Spinal cord (tissue), 10 donors: ENCODE results near the gene KRT83. TPM values are rescaled to one million over a fixed set of nuclear protein-coding genes. Genes with fewer than 3 reads are reported as not detected.

Source experiments
- DNase-seq, 6 donors: peaks; one replicate each; pipeline versions ENCODE4 v3.0.0 to v3.0.0-alpha.2; 2013 to 2015; ENCODE audit warnings: low spot score in 6 of 6, low read depth in 4 of 6
- H3K27ac ChIP-seq: one replicate; pipeline ENCODE4 v1.5.1; 2013; ENCODE audit warnings: low read depth, low read length, control low read depth
- H3K27me3 ChIP-seq: one replicate; pipeline ENCODE4 v1.6.1; 2013; ENCODE audit warnings: low read length; ENCODE audit not compliant: control insufficient read depth, insufficient read depth
- H3K36me3 ChIP-seq: one replicate; pipeline ENCODE4 v1.6.1; 2013; ENCODE audit warnings: low read length; ENCODE audit not compliant: control insufficient read depth, insufficient read depth
- H3K4me1 ChIP-seq: one replicate; pipeline ENCODE4 v1.6.1; 2013; ENCODE audit warnings: low read length; ENCODE audit not compliant: control insufficient read depth, insufficient read depth
- H3K4me3 ChIP-seq: one replicate; pipeline ENCODE4 v1.5.1; 2013; ENCODE audit warnings: low read depth, low read length, control low read depth
- H3K9me3 ChIP-seq: one replicate; pipeline ENCODE4 v1.6.1; 2013; ENCODE audit warnings: low read length; ENCODE audit not compliant: control insufficient read depth, insufficient read depth
- WGBS: methylation state at CpG from one replicate; pipeline ENCODE4 v1.1.5; 2013; ENCODE audit warnings: missing lambda C conversion rate; ENCODE audit not compliant: insufficient coverage; 5-methylcytosine and 5-hydroxymethylcytosine counted together
- polyA plus RNA-seq, 2 donors: library from polyadenylated mRNA; unstranded; fragments of 120-200 nt; gene quantifications; one replicate each; pipeline ENCODE4 v1.2.1, GENCODE V29; 2013; ENCODE audit not compliant: insufficient read length in 2 of 2
- total RNA-seq, 2 donors: library from RNA; depleted of rRNA in 1 of 2; stranded (reverse); fragments of 120-200 nt in 1 of 2; fragments of >200 nt in 1 of 2; gene quantifications; one replicate each; pipeline versions ENCODE4 v1.2.3 to v1.2.4, GENCODE V29; 2013 to 2014
- donor health status: healthy.

Gene KRT83
- total and polyA plus RNA-seq, 4 donors: not detected

- no peaks in the 10 kb centered on the region for H3K27me3 ChIP-seq
- WGBS: no CpG with 5 or more reads among the region's 5 CpGs
- peak in 3 of 6 donors; percentile 42 to 90 (median 81) for DNase-seq
- H3K4me3 ChIP-seq: no peak overlapping the region
- no peaks in the 10 kb centered on the region for H3K9me3 ChIP-seq
- H3K4me1 ChIP-seq: peaks cover 18% of the 10 kb centered on the region
- H3K27ac ChIP-seq: no peak overlapping the region
- H3K36me3 ChIP-seq: no peaks in the 10 kb centered on the region
Measured at GRCh38 chr12:52354200-52354599, 33.0 kb upstream of the KRT83 start.

DNA sequence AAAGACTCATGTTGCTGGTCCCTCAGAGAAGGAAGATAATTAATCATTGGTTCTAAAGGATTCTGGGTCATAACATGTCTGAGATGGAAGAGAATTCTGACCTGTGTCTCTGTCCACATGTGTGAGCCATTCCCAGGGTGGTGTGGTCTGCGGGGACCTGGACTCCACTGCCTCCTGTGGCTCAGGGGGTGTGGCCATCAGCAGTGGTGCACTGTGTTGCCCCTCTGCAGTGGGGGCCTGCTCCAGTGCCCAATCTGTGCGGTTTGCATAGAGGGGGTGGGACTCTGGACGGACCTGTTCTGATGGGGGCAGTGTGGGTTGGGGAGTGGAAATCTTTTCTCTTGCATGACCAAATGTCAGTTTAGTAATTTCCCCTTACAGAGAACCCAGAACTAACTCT lies 32.6 kb upstream of the KRT83 start:
- 47% methylated on average over 1 of the region's 3 CpGs for WGBS
- DNase-seq: no peak
- H3K27me3 ChIP-seq: no peaks in the 10 kb centered on the region
- H3K4me1 ChIP-seq: peaks cover 18% of the 10 kb centered on the region
- no peaks in the 10 kb centered on the region for H3K36me3 ChIP-seq
- H3K4me3 ChIP-seq: no peak overlapping the region
- H3K27ac ChIP-seq: no peak overlapping the region
- no peaks in the 10 kb centered on the region for H3K9me3 ChIP-seq

DNA sequence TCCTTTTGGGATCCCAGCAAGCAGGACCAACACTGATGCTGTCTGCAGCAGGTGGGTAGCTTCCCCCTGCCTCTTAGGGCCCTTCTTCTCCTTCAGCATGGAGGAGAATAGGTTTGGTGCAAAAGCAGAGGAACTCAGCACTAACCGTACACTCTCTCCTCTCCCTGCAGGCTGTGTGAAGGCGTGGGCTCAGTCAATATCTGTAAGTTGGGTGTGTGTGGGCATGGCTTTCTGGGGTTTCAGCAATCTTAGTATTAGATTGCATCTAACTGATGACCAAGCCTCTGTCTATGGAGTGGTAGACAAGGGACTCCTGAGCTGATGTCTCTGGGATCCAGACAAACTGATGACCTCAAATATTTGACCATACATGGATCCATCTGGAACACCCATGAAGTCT lies 31.8 kb upstream of the KRT83 start:
- H3K9me3 ChIP-seq: no peaks in the 10 kb centered on the region
- no peaks in the 10 kb centered on the region for H3K27me3 ChIP-seq
- no peak overlapping the region for H3K27ac ChIP-seq
- no CpG with 5 or more reads among the region's 2 CpGs for WGBS
- no peaks in the 10 kb centered on the region for H3K36me3 ChIP-seq
- no peak overlapping the region for H3K4me3 ChIP-seq
- no peak for DNase-seq
- peaks cover 18% of the 10 kb centered on the region for H3K4me1 ChIP-seq

DNA sequence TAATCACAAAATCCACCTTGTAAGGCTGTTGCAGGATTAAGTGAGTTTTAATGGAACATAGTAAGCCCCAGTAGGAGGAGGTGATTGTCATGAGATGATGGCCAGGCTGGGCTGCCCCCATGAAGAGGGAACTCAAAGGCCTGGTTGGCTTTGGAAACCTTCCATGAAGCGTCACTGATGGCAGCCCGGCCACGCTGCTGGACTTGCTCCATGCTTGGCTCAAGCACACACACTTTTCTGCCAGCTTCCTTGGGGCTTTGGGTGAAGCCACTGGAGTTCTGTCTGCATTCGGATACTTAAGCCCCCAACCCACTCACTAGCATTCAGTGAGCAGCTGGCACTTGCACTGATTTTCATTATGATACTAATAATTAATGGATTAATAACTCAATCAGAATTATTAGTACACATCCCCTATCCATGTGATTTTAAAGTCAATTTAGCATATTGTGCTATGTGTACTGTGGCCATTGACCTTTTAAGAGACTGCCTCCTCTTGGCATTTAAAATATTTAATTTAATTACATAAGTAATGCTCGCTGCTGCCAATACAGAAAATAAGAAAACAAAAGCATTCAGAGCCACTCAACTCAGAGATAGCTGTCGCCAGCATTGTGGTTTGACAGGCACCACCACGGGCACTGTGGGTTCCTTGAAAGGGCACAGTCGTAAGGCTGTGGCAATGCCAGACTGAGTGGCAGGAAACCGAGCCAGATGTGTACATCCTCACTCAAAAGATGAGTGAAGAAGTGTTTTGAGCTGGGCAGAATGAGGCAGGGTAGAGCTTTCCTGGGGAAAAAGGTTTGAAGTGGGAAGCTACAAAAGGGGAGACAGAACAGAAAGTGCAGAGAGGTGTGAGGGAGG lies 30.2 kb upstream of the KRT83 start:
- Histone ChIP-seq H3K27me3 (no peaks in the 10 kb centered on the region), H3K9me3 (no peaks in the 10 kb centered on the region), H3K36me3 (no peaks in the 10 kb centered on the region), H3K4me3 (no peak overlapping the region), H3K27ac (no peak overlapping the region), H3K4me1 (peaks cover 26% of the 10 kb centered on the region)
- 32% methylated on average over 7 of the region's 9 CpGs for WGBS
- DNase-seq: peak in 4 of 6 donors; percentile 48 to 87 (median 64)

DNA sequence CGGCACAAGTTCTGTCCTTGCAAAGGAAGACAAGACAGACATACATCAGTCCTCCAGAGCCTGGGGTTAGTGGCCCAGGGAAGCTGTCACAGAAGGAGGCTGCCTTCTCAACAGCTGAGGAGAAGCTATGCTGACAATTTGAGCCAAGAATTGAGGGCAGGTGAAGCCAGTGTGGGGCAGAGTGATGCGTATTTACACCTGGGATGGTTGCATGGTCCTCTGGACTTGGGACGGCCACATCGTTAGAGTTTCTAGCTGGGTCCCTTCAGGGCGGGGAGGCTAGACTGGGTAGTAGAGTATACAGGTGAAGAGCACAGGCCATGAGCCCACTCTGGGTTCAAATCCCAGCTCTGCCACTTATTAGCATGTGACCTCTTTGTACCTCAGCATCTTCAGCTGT lies 29.6 kb upstream of the KRT83 start:
- H3K27ac ChIP-seq: no peak overlapping the region
- H3K36me3 ChIP-seq: no peaks in the 10 kb centered on the region
- no peak for DNase-seq
- H3K4me3 ChIP-seq: no peak overlapping the region
- H3K4me1 ChIP-seq: peaks cover 25% of the 10 kb centered on the region
- H3K9me3 ChIP-seq: no peaks in the 10 kb centered on the region
- 94% methylated on average over 4 of the region's 5 CpGs for WGBS
- H3K27me3 ChIP-seq: no peaks in the 10 kb centered on the region

DNA sequence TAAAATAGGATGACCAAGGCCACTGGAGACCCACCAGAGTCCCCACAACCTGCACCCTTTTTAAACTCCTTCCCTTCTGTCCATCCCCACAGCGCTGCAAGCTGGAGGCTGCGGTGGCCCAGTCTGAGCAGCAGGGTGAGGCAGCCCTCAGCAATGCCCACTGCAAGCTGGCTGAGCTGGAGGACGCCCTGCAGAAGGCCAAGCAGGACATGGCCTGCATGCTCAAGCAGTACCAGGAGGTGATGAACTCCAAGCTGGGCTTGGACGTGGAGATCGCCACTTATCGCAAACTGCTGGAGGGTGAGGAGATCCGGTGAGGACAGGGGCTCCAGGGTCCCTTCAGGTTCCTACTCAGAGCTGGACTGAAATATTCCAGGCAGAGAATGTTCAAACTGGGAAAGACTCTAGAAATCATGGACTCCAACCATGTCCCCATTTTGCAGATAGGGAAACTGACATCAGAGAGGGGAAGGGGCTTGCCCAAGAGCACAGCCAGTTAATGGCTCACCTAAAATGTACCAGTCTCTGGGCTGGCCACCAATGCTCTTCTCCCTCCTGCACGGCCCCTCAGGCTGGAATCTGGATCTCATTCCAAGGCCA lies 28.9 kb upstream of the KRT83 start:
- no peaks in the 10 kb centered on the region for H3K27me3 ChIP-seq
- no peak for DNase-seq
- H3K27ac ChIP-seq: no peak overlapping the region
- H3K4me3 ChIP-seq: no peak overlapping the region
- no peaks in the 10 kb centered on the region for H3K9me3 ChIP-seq
- WGBS: 90% methylated on average over 7 of the region's 8 CpGs
- H3K4me1 ChIP-seq: peaks cover 23% of the 10 kb centered on the region
- H3K36me3 ChIP-seq: no peaks in the 10 kb centered on the region

GRCh38 chr12:52349196-52349595 lies 28.0 kb upstream of the KRT83 start:
- Histone ChIP-seq H3K9me3 (no peaks in the 10 kb centered on the region), H3K27ac (no peak overlapping the region), H3K4me1 (peaks cover 21% of the 10 kb centered on the region), H3K36me3 (no peaks in the 10 kb centered on the region), H3K27me3 (no peaks in the 10 kb centered on the region), H3K4me3 (no peak overlapping the region)
- DNase-seq: peak in 1 of 6 donors; percentile 51
- WGBS: 69% methylated on average over 5 of the region's 6 CpGs

GRCh38 chr12:52347551-52348510 lies 26.6 kb upstream of the KRT83 start:
- 67% methylated on average over 12 of the region's 16 CpGs for WGBS
- DNase-seq: no peak
- Histone ChIP-seq H3K36me3 (no peaks in the 10 kb centered on the region), H3K4me3 (no peak overlapping the region), H3K27ac (no peak overlapping the region), H3K9me3 (no peaks in the 10 kb centered on the region), H3K27me3 (no peaks in the 10 kb centered on the region), H3K4me1 (peaks cover 15% of the 10 kb centered on the region)

DNA sequence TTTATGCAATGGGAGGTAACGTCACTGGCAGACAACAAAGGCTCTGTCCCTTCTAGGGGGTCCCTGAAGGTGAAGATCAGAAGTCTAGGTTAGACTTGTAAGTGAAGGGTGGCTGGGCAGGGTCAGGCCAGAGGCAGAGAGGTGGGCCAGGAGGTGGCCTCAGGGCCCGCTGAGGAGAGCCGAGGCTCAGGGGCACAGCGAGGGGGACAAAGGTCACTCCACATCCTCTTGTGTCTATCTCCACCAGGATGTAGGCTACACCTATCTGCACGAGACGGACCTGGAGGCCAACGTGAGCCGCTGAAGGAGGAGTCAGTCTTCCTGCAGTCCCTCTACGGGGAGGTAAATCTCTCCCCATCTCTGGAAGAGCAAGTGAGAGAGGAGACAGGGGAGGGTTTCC lies 25.8 kb upstream of the KRT83 start:
- Histone ChIP-seq H3K4me1 (peaks cover 15% of the 10 kb centered on the region), H3K27me3 (no peaks in the 10 kb centered on the region), H3K27ac (no peak overlapping the region), H3K9me3 (no peaks in the 10 kb centered on the region), H3K4me3 (no peak overlapping the region), H3K36me3 (no peaks in the 10 kb centered on the region)
- DNase-seq: no peak
- 100% methylated on average over 1 of the region's 9 CpGs for WGBS
